AG08396 (cell line): ENCODE measurements around the gene AHCTF1.

Experiments
- DNase-seq: peaks from one replicate; pipeline ENCODE4 v3.0.0; 2012; ENCODE audit warnings: low spot score, mixed read lengths

Gene AHCTF1, protein sequence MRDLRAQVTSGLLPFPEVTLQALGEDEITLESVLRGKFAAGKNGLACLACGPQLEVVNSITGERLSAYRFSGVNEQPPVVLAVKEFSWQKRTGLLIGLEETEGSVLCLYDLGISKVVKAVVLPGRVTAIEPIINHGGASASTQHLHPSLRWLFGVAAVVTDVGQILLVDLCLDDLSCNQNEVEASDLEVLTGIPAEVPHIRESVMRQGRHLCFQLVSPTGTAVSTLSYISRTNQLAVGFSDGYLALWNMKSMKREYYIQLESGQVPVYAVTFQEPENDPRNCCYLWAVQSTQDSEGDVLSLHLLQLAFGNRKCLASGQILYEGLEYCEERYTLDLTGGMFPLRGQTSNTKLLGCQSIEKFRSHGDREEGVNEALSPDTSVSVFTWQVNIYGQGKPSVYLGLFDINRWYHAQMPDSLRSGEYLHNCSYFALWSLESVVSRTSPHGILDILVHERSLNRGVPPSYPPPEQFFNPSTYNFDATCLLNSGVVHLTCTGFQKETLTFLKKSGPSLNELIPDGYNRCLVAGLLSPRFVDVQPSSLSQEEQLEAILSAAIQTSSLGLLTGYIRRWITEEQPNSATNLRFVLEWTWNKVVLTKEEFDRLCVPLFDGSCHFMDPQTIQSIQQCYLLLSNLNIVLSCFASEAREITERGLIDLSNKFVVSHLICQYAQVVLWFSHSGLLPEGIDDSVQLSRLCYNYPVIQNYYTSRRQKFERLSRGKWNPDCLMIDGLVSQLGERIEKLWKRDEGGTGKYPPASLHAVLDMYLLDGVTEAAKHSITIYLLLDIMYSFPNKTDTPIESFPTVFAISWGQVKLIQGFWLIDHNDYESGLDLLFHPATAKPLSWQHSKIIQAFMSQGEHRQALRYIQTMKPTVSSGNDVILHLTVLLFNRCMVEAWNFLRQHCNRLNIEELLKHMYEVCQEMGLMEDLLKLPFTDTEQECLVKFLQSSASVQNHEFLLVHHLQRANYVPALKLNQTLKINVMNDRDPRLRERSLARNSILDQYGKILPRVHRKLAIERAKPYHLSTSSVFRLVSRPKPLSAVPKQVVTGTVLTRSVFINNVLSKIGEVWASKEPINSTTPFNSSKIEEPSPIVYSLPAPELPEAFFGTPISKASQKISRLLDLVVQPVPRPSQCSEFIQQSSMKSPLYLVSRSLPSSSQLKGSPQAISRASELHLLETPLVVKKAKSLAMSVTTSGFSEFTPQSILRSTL (N-terminal part only)

DNA sequence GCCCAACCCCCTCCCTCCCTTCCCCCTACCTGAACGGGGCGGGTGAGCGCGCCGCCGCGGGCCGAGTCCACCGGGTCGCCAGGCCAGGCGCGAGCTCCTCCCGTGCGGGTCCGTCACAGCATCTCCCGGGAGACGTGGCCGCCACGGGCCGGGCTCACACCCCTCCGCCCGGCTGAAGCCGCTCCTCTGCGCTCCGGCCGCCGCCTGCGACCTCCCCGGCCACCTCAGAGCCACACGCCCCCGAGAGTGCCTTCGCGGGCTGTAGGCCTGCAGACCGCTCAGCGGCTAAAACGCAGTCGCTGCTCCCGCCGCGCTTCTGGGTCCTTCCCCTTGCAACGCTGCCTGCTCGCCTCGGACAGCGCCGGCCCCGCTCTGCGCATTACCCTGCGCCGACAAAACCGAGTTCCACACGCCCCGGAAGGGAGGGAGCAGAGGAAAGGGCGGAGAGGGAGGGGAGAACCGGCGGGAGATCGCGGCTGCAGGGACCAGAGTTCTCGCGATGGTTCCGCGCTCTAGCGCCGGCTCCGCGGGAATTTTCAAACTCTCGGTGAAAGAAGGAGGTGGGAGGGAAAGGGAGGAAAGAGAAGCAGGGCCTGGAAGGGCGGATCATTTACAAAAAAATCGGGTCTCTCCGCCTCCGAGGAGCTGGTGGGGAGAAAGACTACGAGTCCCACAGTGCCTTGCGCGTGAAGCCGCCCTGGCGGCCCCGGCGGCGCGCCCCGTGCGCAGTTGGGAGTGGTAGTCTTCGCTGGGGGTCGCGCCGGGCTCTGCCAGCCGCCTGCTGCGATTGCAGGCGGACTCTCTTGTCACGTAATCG lies at the start of gene AHCTF1:
Gene AHCTF1, minus strand, starts transcription at position 400 of the 817 bp plus-strand sequence. CDS start 13,578 bp downstream, outside the sequence.
- DNase-seq = peak; percentile 99

DNA sequence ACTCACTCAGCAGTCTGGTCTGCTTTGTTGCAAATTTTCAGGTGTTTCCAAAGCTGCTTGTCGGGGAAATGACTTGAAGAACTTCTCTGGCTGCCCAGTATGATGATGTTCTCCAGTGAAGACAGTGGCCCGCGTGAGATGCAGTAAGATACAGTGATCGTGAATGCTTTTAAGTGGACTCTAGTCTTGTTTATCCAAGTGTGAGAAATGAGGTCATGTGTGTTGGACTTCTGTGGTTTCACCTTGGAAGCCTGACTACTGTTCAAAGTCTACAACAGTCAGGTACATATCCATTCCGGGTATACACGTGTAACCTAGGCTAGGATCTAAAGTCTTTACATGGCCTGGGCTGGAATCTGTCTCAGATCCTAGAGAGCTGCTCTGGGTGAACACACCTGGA lies 47.0 kb upstream of the AHCTF1 start:
- no peak for DNase-seq

DNA sequence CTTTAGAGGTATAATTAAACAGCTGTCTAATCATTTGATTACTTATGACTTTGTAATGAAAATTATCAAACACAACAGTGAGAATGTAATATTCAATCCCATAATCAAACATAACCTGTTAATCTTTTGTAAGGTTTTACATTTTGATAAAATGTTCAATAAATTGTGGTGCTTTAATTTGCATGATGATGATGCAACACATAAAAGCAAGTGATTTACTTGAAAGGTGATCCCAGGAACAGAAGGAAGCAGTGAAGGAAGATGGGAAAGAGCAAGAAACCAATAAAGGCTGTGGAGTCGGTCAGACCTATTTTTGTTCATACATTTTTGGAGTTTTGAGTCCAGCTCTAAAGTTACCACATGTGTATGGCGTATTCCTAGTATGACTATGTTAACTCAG lies 46.5 kb upstream of the AHCTF1 start:
- DNase-seq = no peak

DNA sequence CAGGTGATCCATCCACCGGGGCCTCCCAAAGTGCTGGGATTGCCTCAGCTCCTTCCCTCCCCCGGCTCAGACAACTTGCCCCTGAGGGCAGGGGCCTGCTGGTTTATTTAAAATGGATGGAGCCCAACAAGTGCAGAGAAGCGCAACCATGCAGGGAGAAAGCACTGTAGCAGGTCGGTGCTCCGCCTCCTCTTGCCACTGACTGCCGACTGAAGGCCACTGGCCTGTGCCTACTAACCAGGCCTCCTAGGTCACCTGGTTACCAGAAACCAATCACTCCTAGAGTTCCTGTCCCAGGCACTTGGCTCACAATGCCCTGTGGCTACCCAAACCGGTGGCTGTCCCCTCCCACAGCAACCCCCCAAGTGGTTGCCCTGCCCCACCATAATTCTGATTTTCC lies 40.2 kb upstream of the AHCTF1 start:
- no peak for DNase-seq

DNA sequence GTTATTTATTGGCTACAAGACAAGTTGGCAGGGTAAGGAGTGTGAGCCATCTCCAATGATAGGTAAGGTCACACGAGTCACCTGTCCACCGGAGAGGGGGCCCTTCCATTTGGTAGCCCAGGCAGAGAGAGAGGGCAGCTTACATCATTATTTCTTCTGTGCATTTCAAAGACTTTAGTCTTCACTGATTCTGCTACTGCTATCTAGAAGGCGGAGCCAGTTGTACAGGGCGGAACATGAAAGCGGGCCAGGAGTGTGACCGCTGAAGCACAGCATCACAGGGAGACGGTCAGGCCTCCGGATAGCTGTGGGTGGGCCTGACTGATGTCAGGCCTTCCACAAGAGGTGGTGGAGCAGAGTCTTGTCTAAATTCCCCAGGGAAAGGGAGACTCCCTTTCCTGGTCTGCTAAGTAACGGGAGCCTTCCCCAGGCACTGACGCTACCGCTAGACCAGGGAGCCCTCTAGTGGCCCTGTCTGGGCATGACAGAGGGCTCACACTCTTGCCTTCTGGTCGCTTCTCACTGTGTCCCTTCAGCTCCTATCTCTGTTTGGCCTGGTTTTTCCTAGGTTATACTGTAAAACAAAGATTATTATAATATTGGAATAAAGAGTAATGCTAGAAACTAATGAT lies 39.5 kb upstream of the AHCTF1 start:
- DNase-seq = peak; percentile 21

DNA sequence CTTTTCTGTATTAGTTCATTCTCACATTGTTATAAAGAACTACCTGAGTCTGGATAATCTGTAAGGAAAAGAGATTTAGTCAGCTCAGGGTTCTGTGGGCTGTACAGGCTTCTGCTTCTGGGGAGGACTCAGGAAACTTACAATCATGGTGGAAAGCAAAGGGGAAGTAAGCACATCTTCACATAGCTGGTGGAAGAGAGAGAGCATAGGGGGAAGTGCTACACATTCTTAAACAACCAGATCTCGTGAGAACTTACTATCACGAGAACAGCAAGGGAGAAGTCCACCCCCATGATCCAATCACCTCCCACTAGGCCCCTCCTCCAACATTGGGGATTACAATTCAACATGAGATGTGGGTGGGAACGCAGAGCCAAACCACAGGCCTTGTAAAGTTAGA lies 37.9 kb upstream of the AHCTF1 start:
- no peak for DNase-seq

DNA sequence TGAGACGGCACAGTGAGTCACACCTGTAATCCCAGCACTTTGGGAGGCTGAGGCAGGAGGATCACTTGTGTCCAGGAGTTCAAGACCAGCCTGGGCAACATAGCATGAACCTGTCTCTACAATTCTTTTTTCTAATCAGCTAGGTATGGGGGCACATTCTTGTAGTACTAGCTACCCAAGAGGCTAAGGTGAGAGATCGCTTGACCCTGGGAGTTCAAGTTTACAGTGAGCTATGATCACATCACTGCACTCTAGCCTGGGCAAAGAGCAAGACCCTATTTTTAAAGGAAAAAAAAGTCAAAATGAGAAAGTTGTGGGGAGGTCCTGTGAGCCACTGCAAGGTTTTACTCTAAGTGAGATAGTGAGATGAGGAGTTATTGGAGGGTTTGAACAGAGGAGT lies 34.8 kb upstream of the AHCTF1 start:
- DNase-seq = no peak

DNA sequence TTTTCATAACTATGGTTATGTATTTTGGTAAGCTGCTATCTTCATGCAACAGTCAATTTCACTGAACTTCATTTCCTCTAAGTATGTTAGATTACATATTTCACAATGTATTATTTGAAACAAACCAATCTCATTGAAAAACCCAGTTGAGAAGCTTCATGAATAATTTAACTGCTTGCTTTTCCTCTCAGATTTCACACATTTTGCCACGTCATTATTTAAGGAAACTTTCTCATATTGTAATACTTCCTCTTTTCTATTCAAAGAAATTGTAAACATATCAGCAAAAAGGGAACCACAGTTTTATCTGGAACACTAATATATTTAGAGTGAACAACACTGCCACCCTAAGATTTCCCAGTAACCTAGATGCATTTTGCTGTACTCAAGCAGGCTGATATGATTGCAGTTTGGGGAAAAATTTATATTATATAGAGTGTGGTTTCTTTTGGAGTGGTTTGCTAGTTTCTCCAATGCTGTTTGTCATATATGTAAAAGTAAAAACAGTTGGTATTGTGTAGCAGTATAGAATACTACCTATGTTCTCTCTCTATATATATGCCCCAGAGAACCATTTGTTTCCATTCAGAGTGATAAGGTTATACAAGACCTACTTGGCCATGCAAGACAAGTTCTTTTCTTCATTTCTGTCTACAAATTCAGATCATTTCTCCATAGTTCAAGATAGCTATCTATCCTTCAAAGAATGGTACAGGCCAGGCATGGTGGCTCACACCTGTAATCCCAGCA lies 28.4 kb upstream of the AHCTF1 start:
- DNase-seq = no peak

DNA sequence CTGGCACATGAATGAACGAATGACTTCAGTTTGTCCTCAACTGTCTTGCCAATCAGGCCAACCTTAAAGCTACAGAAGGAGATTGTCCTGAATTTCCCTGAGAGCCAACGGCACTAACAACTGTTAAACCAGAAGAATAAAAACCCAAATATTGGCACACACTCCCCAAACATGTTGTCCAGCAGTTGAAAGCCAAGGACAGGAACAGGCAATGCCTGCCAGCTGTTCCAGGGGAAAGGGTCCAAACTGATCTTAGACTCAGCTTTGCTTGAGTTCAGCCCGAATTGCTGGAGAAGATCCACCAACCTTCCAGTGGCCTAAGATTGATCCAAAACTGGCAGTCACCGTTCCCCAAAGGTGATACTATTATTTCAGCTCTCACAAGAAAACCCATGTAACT lies 22.4 kb upstream of the AHCTF1 start:
- no peak for DNase-seq

DNA sequence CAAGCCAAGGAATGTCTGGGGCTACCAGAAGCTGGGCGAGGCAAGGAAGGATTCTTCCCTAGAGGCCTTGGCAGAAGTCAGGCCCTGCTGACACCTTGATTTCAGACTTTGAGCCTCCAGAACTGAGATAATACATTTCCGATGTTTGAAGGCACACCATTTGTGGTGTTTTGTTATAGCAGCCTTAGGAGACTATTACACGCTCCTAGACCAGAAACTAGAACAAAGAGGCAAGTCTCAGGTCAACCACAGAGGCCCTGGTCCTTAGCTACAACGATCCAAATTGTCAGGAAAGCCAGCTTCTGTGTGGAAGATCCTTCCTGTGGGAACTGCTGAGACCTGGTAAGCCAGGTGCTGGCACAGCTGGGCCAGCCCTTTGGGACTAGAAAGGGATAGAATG lies 19.7 kb upstream of the AHCTF1 start:
- no peak for DNase-seq

DNA sequence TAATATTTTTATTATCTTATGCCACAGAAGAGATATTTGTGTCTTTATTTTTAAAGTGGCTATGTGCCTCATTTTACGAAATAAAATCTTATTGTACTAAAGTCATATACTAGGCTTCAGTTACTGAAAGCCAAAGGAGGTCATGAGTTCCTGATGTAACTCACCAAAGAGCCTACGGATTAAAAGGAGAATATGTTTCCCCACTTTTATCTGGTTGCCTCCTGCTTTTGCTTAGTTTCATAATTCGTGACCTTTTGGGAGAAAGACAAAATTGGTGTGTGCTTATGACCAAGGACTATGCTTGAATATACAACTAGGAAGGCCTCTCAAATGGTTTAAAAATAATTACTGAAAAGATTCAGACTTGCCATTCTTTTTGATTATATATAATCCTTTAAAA lies 18.2 kb upstream of the AHCTF1 start:
- DNase-seq = no peak

DNA sequence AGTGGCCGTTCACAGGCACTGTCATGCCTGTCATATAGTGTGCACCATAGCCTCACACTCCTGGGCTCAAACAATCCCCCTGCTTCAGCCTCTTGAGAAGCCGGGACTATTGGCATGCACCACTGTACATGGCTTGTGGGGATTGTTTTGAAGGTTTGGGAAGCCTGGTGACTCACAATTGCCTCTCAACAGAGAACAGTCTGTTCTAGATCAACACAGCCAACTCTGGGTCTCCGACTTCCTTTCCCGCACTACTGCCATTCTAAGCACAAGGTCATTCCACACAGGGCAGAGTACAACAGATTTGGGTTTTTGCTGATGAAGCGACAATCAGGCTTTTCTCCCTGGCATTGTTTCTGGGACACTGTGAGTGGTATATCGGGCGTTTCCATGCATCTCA lies 15.5 kb upstream of the AHCTF1 start:
- DNase-seq = peak; percentile 63

DNA sequence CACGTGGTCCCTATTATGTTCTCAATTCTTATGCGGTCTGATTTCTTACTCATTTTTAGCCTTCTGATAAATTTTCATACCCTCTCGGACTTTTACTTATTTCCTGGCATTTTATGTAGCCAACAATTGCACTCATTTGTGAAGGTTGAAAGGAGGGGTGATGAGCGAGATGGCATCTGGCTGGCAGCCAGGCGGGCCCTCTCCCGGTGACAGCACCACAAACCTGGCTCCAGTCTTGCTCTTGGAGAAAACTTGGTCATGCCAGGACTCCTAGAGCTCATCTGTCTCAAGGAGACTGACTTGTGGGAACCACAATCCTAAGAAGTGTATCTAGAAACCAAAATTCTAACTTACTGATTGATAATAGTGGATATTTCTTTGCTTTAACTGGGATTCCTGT lies 14.6 kb upstream of the AHCTF1 start:
- DNase-seq = no peak

DNA sequence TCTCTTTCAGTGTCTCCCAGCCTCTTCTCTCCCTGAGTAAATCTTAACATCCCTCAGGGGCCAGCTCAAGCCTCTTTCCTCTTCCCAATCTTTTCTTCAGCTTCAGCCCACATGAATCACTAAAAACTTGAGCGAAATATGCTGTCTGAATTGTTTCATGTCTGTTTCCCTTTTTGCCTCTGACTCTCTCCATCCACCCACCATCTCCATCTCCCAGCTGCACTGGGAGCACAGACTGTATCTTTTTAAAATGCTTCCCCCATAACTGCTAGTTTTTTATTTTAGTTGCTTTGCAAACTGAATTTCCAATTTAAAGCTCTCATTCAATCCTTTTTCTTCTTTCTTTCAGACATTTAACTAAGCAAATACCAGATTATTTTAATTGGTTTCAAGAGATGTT lies 3.0 kb upstream of the AHCTF1 start:
- no peak for DNase-seq

DNA sequence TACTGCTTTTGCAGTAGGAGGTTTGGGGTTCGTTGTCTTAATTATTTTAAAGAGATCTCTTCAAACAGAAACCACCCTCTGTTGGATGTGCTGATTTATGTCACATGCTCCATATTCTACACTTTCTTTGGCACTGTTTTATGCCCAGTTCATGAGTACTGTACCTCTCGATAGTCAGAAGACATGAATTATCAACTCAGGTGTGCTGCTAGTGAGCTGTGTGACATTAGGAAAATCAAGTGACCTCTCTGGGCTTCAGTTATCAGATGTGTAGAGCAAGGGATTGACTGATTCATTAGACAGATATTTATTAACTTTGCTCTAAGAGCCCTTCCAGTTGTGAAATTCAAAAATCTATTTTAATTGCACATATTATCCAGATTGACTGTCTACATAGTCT lies 2.1 kb upstream of the AHCTF1 start:
- no peak for DNase-seq

DNA sequence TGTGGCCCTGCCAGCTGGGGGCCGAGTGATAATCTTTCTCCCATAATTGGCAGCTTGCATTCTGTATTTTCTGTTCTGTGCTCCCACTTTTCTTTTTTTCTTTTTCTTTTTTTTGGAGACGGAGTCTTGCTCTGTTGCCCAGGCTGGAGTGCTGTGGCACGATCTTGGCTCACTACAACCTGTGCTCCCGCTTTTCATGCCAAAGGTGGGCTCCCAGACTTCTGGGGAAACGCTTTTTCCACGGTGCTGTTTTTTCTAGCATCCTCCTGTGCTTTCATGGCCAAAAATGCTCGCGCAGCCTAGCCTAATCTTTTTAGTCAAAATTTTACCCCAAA lies 585 bp upstream of the AHCTF1 start:
- DNase-seq = no peak

DNA sequence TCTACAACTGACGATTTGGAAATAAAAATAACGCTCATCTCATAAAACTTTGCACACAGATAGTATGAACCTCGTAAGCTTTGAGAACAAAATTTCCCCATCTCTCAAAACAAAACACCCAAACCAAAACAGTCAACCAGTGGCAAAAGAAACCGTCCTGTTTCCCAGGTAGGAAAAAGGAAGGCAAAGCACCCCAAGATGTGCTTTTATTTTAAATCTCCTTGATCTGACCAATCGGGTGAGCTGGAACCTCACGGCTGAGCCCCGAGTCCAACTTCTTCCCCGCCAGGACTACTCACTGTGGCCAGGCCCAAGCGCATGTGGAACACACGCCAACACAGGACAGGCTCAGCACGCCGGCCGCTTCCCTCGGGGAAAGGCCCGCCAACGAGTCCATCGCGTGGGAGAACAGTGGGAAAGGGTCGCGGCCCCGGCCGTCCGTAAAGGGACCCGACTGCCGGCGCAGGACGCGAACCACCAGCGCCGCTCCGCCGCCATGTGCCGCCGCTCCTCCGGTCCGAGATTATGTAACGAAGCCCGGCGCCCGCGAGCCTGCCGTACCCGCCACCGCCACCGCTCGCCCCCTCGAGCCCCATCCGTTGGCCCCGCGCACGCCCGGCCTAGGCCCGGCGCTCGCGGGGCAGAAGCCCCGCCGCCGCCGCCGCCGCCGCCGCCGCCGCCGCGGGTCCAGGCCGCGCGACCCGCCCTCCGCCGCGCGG lies 759 bp downstream of the AHCTF1 start:
- peak; percentile 69 for DNase-seq

DNA sequence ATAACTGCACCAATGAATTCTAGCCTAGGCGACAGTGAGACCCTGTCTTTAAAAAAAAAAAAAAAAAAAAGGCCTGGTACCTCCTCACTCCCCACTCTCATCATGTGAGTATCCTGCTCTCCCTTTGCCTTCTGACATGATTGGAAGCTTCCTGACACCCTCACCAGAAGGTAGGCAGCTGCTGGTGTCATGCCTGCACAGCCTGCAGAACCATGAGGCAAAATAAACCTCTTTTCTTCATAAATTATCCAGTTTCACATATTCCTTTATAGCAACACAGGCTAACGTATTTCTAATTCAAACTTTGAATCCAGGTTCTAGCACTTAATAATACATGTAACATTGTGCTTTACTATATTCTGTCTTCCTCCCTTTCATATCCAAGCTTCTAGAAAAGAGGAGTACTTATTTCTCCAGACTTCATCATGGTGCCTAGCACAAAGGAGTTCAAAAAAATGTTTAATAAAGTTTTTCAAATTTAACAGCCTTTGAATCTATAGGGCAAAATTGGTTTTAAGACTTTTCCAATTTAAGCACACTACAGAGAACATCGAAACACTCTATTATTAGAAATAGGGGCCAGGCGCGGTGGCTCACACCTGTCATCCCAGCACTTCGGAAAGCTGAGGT lies 5.6 kb downstream of the AHCTF1 start:
- DNase-seq = no peak

DNA sequence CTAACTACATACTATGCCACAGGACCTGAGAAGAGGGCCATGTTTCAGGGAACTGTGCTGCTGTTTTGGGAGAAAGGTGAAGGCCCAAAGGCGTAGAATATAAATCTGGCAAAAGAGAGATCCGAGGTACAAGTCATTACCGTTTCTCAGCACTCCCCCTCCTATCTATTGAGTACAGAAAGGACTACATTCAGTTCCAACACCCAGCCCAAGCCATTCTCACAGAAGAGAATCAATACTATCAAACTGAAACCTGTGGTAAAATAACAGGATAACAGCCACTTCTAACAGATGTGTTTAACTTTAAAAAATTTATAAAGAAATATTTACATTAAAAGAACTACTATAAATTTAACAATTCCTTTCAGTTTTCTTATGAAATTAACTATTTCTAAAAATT lies 7.8 kb downstream of the AHCTF1 start:
- DNase-seq = no peak
